H1 (cell line): ENCODE results near the gene MAN2A1. TPM values are rescaled to one million over a fixed set of nuclear protein-coding genes. Genes with fewer than 3 reads are reported as not detected.

Experiments
- CTCF ChIA-PET: fragments of 300-600 bp; sonication (Branson Sonifier 250); formaldehyde crosslinking; loops from one replicate; lab custom pipeline; 2021; ENCODE audit not compliant: partially characterized antibody; lab: Charles Lee
- POLR2A ChIA-PET: fragments of 300-600 bp; sonication (Branson Sonifier 250); formaldehyde crosslinking; loops from one replicate; lab custom pipeline; 2021; ENCODE audit warnings: inconsistent platforms; ENCODE audit not compliant: partially characterized antibody; lab: Charles Lee
- DNase-seq, 2 experiments: peaks; one replicate each; pipeline versions ENCODE4 v3.0.0 to v3.0.0-alpha.2; 2010 to 2022; ENCODE audit warnings: low spot score in 2 of 2, low read depth in 1 of 2, mixed read lengths in 1 of 2
- FAIRE-seq: peaks from 2 replicates; lab custom pipeline; 2011; peaks lifted over from hg19 to GRCh38; lab: Jason Lieb, UNC
- H2AFZ ChIP-seq: 2 replicates; pipeline ENCODE4 v1.8.1; 2012; ENCODE audit warnings: low read length, inconsistent platforms
- H2AK5ac ChIP-seq: 2 replicates; pipeline ENCODE4 v1.6.1; 2013; ENCODE audit warnings: low read depth, low read length
- H2BK120ac ChIP-seq: replicated peaks from 2 replicates; pipeline ENCODE3; 2013; ENCODE audit warnings: low read depth, low read length, inconsistent platforms
- H2BK12ac ChIP-seq: 2 replicates; pipeline ENCODE4 v1.6.1; 2013; ENCODE audit warnings: low read depth, low read length
- H2BK15ac ChIP-seq: 2 replicates; pipeline ENCODE4 v1.6.1; 2013; ENCODE audit warnings: low read length
- H2BK20ac ChIP-seq: 2 replicates; pipeline ENCODE4 v1.6.1; 2013; ENCODE audit warnings: low read length
- H2BK5ac ChIP-seq: 2 replicates; pipeline ENCODE4 v1.6.1; 2013; ENCODE audit warnings: low read depth, low read length
- H3K14ac ChIP-seq: 2 replicates; pipeline ENCODE4 v1.6.1; 2013; ENCODE audit warnings: inconsistent platforms; ENCODE audit not compliant: insufficient read length
- H3K18ac ChIP-seq: 2 replicates; pipeline ENCODE4 v1.6.1; 2013; ENCODE audit warnings: low read length; ENCODE audit errors: extremely low read depth
- H3K23ac ChIP-seq: 2 replicates; pipeline ENCODE4 v1.6.1; 2013; ENCODE audit warnings: inconsistent platforms; ENCODE audit not compliant: insufficient read length
- H3K23me2 ChIP-seq: 2 replicates; pipeline ENCODE4 v1.6.1; 2013; ENCODE audit warnings: low read depth, low read length
- H3K27ac ChIP-seq: 2 replicates; pipeline ENCODE4 v1.6.1; 2011; ENCODE audit warnings: low read depth, low read length, inconsistent platforms
- H3K27me3 ChIP-seq, 4 experiments: replicated peaks in 1 of 4; 1 replicate in 1 of 4; 2 replicates in 3 of 4; pipeline versions ENCODE4 v1.6.1 to v1.8.1; 2011 to 2013; ENCODE audit warnings: low read length in 3 of 4, mild to moderate bottlenecking in 3 of 4, inconsistent platforms in 2 of 4, mixed read lengths in 2 of 4, moderate library complexity in 1 of 4; ENCODE audit not compliant: control insufficient read depth in 3 of 4, insufficient read depth in 3 of 4; ENCODE audit errors: extremely low read depth in 1 of 4
- H3K36me3 ChIP-seq, 4 experiments: 2 replicates each; pipeline versions ENCODE4 v1.6.1 to v1.8.1; 2011 to 2013; ENCODE audit warnings: mild to moderate bottlenecking in 4 of 4, low read length in 3 of 4, moderate library complexity in 2 of 4, control low read depth in 1 of 4, inconsistent platforms in 1 of 4; ENCODE audit not compliant: insufficient read depth in 4 of 4, control insufficient read depth in 2 of 4
- H3K4ac ChIP-seq: replicated peaks from 2 replicates; pipeline ENCODE3; 2013; ENCODE audit warnings: low read length, low read depth, mixed read lengths, inconsistent platforms; ENCODE audit not compliant: insufficient read length
- H3K4me1 ChIP-seq, 4 experiments: replicated peaks in 1 of 4; 1 replicate in 1 of 4; 2 replicates in 3 of 4; pipeline versions ENCODE4 v1.6.1 to v1.8.1; 2011 to 2013; ENCODE audit warnings: low read length in 3 of 4, inconsistent platforms in 2 of 4, mixed read lengths in 1 of 4; ENCODE audit not compliant: insufficient read depth in 4 of 4, control insufficient read depth in 3 of 4
- H3K4me2 ChIP-seq, 2 experiments: 2 replicates each; pipeline versions ENCODE4 v1.6.1 to v1.8.1; 2011 to 2013; ENCODE audit warnings: low read depth in 2 of 2, low read length in 2 of 2, control low read depth in 1 of 2, inconsistent platforms in 1 of 2, mild to moderate bottlenecking in 1 of 2; ENCODE audit not compliant: insufficient read depth in 1 of 2
- H3K4me3 ChIP-seq, 4 experiments: fragments of 200-600, 300-600 bp in 1 of 4; sonication (generic), shearing (Covaris generic), sonication (Bioruptor Twin) in 1 of 4; 2 replicates each; pipeline versions ENCODE4 v1.5.1 to v1.8.1; 2011 to 2016; ENCODE audit warnings: low read length in 4 of 4, low read depth in 3 of 4, control low read depth in 2 of 4, inconsistent platforms in 2 of 4, mild to moderate bottlenecking in 2 of 4, mixed read lengths in 1 of 4, moderate library complexity in 1 of 4; ENCODE audit not compliant: insufficient read depth in 2 of 4; ENCODE audit errors: extremely low read depth in 1 of 4
- H3K56ac ChIP-seq: replicated peaks from 2 replicates; pipeline ENCODE3; 2013; ENCODE audit warnings: low read depth, mild to moderate bottlenecking, mixed read lengths, low read length, inconsistent platforms; ENCODE audit not compliant: insufficient read length
- H3K79me1 ChIP-seq: 2 replicates; pipeline ENCODE4 v1.6.1; 2013; ENCODE audit warnings: low read depth, low read length, control low read depth
- H3K79me2 ChIP-seq, 2 experiments: 2 replicates each; pipeline versions ENCODE4 v1.6.1 to v1.8.1; 2012 to 2013; ENCODE audit warnings: low read length in 2 of 2, mild to moderate bottlenecking in 2 of 2, inconsistent platforms in 1 of 2; ENCODE audit not compliant: insufficient read depth in 2 of 2, control insufficient read depth in 1 of 2
- H3K9ac ChIP-seq, 4 experiments: replicated peaks in 1 of 4; 1 replicate in 1 of 4; 2 replicates in 3 of 4; pipeline versions ENCODE4 v1.6.1 to v1.8.1; 2011 to 2013; ENCODE audit warnings: low read depth in 3 of 4, low read length in 3 of 4, control low read depth in 2 of 4, mild to moderate bottlenecking in 2 of 4, moderate library complexity in 2 of 4, inconsistent platforms in 1 of 4; ENCODE audit errors: extremely low read depth in 1 of 4
- H3K9me3 ChIP-seq, 2 experiments: 2 replicates each; pipeline versions ENCODE4 v1.6.1 to v1.8.1; 2012 to 2013; ENCODE audit warnings: mild to moderate bottlenecking in 2 of 2, moderate library complexity in 2 of 2, control low read depth in 1 of 2, inconsistent platforms in 1 of 2, low read depth in 1 of 2, low read length in 1 of 2, mixed read lengths in 1 of 2; ENCODE audit not compliant: insufficient read depth in 2 of 2
- H4K20me1 ChIP-seq, 2 experiments: replicated peaks in 1 of 2; 2 replicates each; pipeline versions ENCODE3 to v1.8.1; 2011 to 2013; ENCODE audit warnings: inconsistent platforms in 2 of 2, low read length in 2 of 2, mild to moderate bottlenecking in 1 of 2; ENCODE audit not compliant: insufficient read depth in 2 of 2, control insufficient read depth in 1 of 2
- H4K5ac ChIP-seq: 2 replicates; pipeline ENCODE4 v1.6.1; 2013; ENCODE audit warnings: low read length, low read depth, mixed read lengths, inconsistent platforms; ENCODE audit not compliant: insufficient read length
- H4K8ac ChIP-seq: 2 replicates; pipeline ENCODE4 v1.8.0; 2013; ENCODE audit warnings: mild to moderate bottlenecking, moderate library complexity, low read length, inconsistent platforms; ENCODE audit not compliant: insufficient read depth; ENCODE audit errors: extremely low read depth
- H4K91ac ChIP-seq: replicated peaks from 2 replicates; pipeline ENCODE3; 2013; ENCODE audit warnings: low read length, mixed read lengths, inconsistent platforms; ENCODE audit not compliant: insufficient read length
- BCL11A ChIP-seq, 2 experiments: IDR thresholded peaks; one replicate each; pipeline ENCODE4 v1.6.1; 2011; ENCODE audit warnings: low read depth in 2 of 2, low read length in 2 of 2, mild to moderate bottlenecking in 2 of 2
- CBX5 ChIP-seq: fragments of 300-800, 300-1000 bp; sonication (generic); IDR thresholded peaks from 2 replicates; pipeline ENCODE4 v1.7.1; 2016; ENCODE audit warnings: antibody characterized with exemption, low read length, low read depth
- CHD1 ChIP-seq: IDR thresholded peaks from 2 replicates; pipeline ENCODE4 v1.6.1; 2012; ENCODE audit warnings: low read depth, low read length, improper control_type of control experiment
- KDM5A ChIP-seq: fragments of 200-600 bp; IDR thresholded peaks from 2 replicates; pipeline ENCODE4 v1.7.1; 2012; ENCODE audit warnings: mild to moderate bottlenecking, low read length, inconsistent platforms, mixed read lengths
- PHF8 ChIP-seq: fragments of 200-600 bp; sonication (generic); conservative IDR thresholded peaks from 2 replicates; pipeline ENCODE4 v1.7.1; 2012; ENCODE audit warnings: low read depth, mild to moderate bottlenecking, inconsistent platforms, low read length, moderate library complexity
- RBBP5 ChIP-seq: IDR thresholded peaks from 2 replicates; pipeline ENCODE4 v1.7.1; 2012; ENCODE audit warnings: low read depth, mild to moderate bottlenecking, inconsistent platforms, low read length, moderate library complexity, borderline replicate concordance
- SIX5 ChIP-seq: IDR thresholded peaks from 2 replicates; pipeline ENCODE4 v1.6.1; 2011; ENCODE audit warnings: mild to moderate bottlenecking, low read depth, low read length
- SP4 ChIP-seq: IDR thresholded peaks from 2 replicates; pipeline ENCODE4 v1.6.1; 2012; ENCODE audit warnings: low read length, inconsistent platforms
- SUZ12 ChIP-seq: fragments of 200-600 bp; sonication (generic); IDR thresholded peaks from 2 replicates; pipeline ENCODE4 v1.6.1; 2012; ENCODE audit warnings: mild to moderate bottlenecking, inconsistent platforms, low read length, moderate library complexity, mixed read lengths
- WGBS, 2 experiments: shearing (Covaris generic) in 1 of 2; methylation state at CpG; one replicate each; pipeline versions ENCODE4 v1.1.6 to v1.1.7; 2013 to 2015; ENCODE audit warnings: low lambda C conversion rate in 2 of 2, mixed read lengths in 2 of 2, inconsistent platforms in 1 of 2, low coverage in 1 of 2, missing lambda C conversion rate in 1 of 2; ENCODE audit not compliant: insufficient replicate concordance in 2 of 2, insufficient coverage in 1 of 2, insufficient read length in 1 of 2; ENCODE audit errors: extremely low coverage in 1 of 2, missing lambda C conversion rate in 1 of 2; 5-methylcytosine and 5-hydroxymethylcytosine counted together
- polyA plus RNA-seq, 7 experiments: library from polyadenylated mRNA; depleted of rRNA in 3 of 7; stranded (reverse) in 5 of 7; unstranded in 2 of 7; fragments of >200 nt in 5 of 7; fragments of 200-250 nt in 2 of 7; gene quantifications; 1 replicate in 5 of 7; 2 replicates in 1 of 7; 4 replicates in 1 of 7; pipeline versions ENCODE4 v1.2.1 to v1.2.3, GENCODE V29; 2011 to 2013; ENCODE audit warnings: missing spikeins in 2 of 7, mixed read lengths in 2 of 7
- total RNA-seq: library from RNA; stranded (reverse); fragmentation: NEBNext Ultra II Directional; extraction: Animal tissue kit (Norgen Biotek cat#: 25700); gene quantifications from 2 replicates; pipeline ENCODE4 v1.2.1, GENCODE V29; 2021

Gene MAN2A1
- total and polyA plus RNA-seq, 2 of the 8 experiments (the other 6 are each of a cell fraction or from before 2014, with no cell fraction given): 29.1 to 102 TPM

GRCh38 chr5:109849478-109850088 is 159.9 kb downstream of the MAN2A1 start:
- ChIA-PET CTCF (interaction anchor here (1.2 to 1.7 kb wide), 2 partner anchors 14 to 153 kb away, joined by 3 read pairs; no protein-coding TSS in a partner anchor), POLR2A (no interaction called here)
- Histone ChIP-seq H3K14ac (no peak overlapping the region), H3K9me3 (no peaks in the 10 kb centered on the region), H3K18ac (no peak overlapping the region), H3K23me2 (no peaks in the 10 kb centered on the region; the same call in 1 of the 2 replicates), H3K4me2 (no peak overlapping the region), H2AFZ (no peak overlapping the region), H2BK20ac (no peak overlapping the region), H3K36me3 (peaks cover 0 to 65% (median 25%) of the 10 kb centered on the region in 4 experiments; a peak in 6 of 8 replicates), H2BK120ac (no peak overlapping the region), H2BK5ac (no peak overlapping the region), H3K4me3 (no peak overlapping the region), H3K4me1 (no peaks in the 10 kb centered on the region), H4K20me1 (peaks cover under 1 to 2% of the 10 kb centered on the region in 2 experiments), H3K4ac (no peak overlapping the region), H3K27me3 (peaks cover 0 to 1% (median 0%) of the 10 kb centered on the region in 4 experiments; a peak in 1 of 7 replicates), H2BK12ac (no peak overlapping the region), H3K56ac (no peak overlapping the region), H3K9ac (no peak overlapping the region), H4K5ac (no peak overlapping the region), H4K8ac (no peak overlapping the region), H3K79me2 (no peaks in the 10 kb centered on the region), H3K23ac (no peak overlapping the region), H4K91ac (no peak overlapping the region), H2BK15ac (no peak overlapping the region), H3K27ac (no peak overlapping the region), H2AK5ac (no peak overlapping the region), H3K79me1 (no peaks in the 10 kb centered on the region; the same call in 1 of the 2 replicates)
- DNase-seq: no peak
- 96% methylated on average over 4 of the region's 4 CpGs; no CpG with 5 or more reads in 1 of the 2 experiments for WGBS, 2 experiments
- no peak for FAIRE-seq
- TF ChIP-seq SP4 (no peak), BCL11A (IDR thresholded peaks at IDR 0.05; ENCODE audit: low read depth in 2 of 2, low read length in 2 of 2) (no peak), PHF8 (no peak), SUZ12 (no peak), SIX5 (no peak), CBX5 (no peak), CHD1 (no peak), KDM5A (no peak), RBBP5 (no peak)
